Type B pancreatic cell (in vitro differentiated cells): ENCODE measurements around the gene SPART. TPM values are rescaled to one million over a fixed set of nuclear protein-coding genes. Genes with fewer than 3 reads are reported as not detected.

Source experiments
- DNase-seq: peaks from one replicate; pipeline ENCODE4 v3.0.0; 2021; ENCODE audit warnings: mixed read lengths; ENCODE audit not compliant: unreplicated experiment; ENCODE audit errors: extremely low spot score
- H3K27ac Mint-ChIP-seq: 2 replicates; pipeline ENCODE4 v1.8.0; 2021; ENCODE audit warnings: mild to moderate bottlenecking, mixed read lengths
- H3K27me3 Mint-ChIP-seq: 2 replicates; pipeline ENCODE4 v1.8.0; 2021; ENCODE audit warnings: mixed read lengths
- H3K36me3 Mint-ChIP-seq: 2 replicates; pipeline ENCODE4 v1.8.0; 2021; ENCODE audit warnings: mixed read lengths
- H3K4me1 Mint-ChIP-seq: one replicate; pipeline ENCODE4 v1.8.0; 2021; ENCODE audit warnings: mixed read lengths; ENCODE audit not compliant: unreplicated experiment
- H3K4me3 Mint-ChIP-seq: 2 replicates; pipeline ENCODE4 v1.8.0; 2021; ENCODE audit warnings: mild to moderate bottlenecking, mixed read lengths
- H3K9me3 Mint-ChIP-seq: 2 replicates; pipeline ENCODE4 v1.8.0; 2021; ENCODE audit warnings: mixed read lengths
- CTCF ChIP-seq: fragments of 200-600 bp; sonication (generic); conservative IDR thresholded peaks from 2 replicates; pipeline ENCODE4 v1.5.0; 2021; ENCODE audit warnings: antibody characterized with exemption, mild to moderate bottlenecking
- total RNA-seq: library from RNA; stranded (reverse); gene quantifications from 2 replicates; pipeline ENCODE4 v1.2.1, GENCODE V29; 2021; ENCODE audit warnings: low replicate concordance

The SPART gene
- total RNA-seq, 1 donor from 2014 or later, result 67.6 TPM

- peak; percentile 93 for TF ChIP-seq CTCF
- H3K4me3 Mint-ChIP-seq, result no peak overlapping the region
- no peak for DNase-seq
- no peaks in the 10 kb centered on the region for H3K9me3 Mint-ChIP-seq
- no peaks in the 10 kb centered on the region for H3K4me1 Mint-ChIP-seq
- peaks cover 3% of the 10 kb centered on the region for H3K27me3 Mint-ChIP-seq
- no peaks in the 10 kb centered on the region for H3K36me3 Mint-ChIP-seq
- H3K27ac Mint-ChIP-seq, result no peak overlapping the region
Measured at GRCh38 chr13:36282821-36283432, 63.3 kb downstream of the SPART start.

GRCh38 chr13:36275190-36276002 lies 70.8 kb downstream of the SPART start:
- Mint-ChIP-seq H3K36me3 (peaks cover 4% of the 10 kb centered on the region), H3K27me3 (peaks cover 4% of the 10 kb centered on the region), H3K9me3 (peaks cover 5% of the 10 kb centered on the region), H3K27ac (no peak overlapping the region), H3K4me1 (peaks cover 5% of the 10 kb centered on the region), H3K4me3 (no peak overlapping the region)
- TF ChIP-seq CTCF, result peak; percentile 85
- no peak for DNase-seq

- peaks cover 4% of the 10 kb centered on the region for H3K27me3 Mint-ChIP-seq
- H3K4me3 Mint-ChIP-seq, result no peak overlapping the region
- no peak for DNase-seq
- H3K27ac Mint-ChIP-seq, result no peak overlapping the region
- TF ChIP-seq CTCF, result no peak
- H3K36me3 Mint-ChIP-seq, result peaks cover 4% of the 10 kb centered on the region
- H3K9me3 Mint-ChIP-seq, result peaks cover 6% of the 10 kb centered on the region
- peaks cover 5% of the 10 kb centered on the region for H3K4me1 Mint-ChIP-seq
Measured at GRCh38 chr13:36273431-36273830, 72.8 kb downstream of the SPART start.

- Mint-ChIP-seq H3K27ac (no peak overlapping the region), H3K36me3 (no peaks in the 10 kb centered on the region), H3K9me3 (no peaks in the 10 kb centered on the region), H3K27me3 (peaks cover 3% of the 10 kb centered on the region), H3K4me1 (no peaks in the 10 kb centered on the region), H3K4me3 (no peak overlapping the region)
- no peak for TF ChIP-seq CTCF
- no peak for DNase-seq
Measured at GRCh38 chr13:36261976-36262375, 84.2 kb downstream of the SPART start.

GRCh38 chr13:36261011-36261410 lies 85.2 kb downstream of the SPART start:
- H3K4me1 Mint-ChIP-seq, result no peaks in the 10 kb centered on the region
- H3K9me3 Mint-ChIP-seq, result no peaks in the 10 kb centered on the region
- no peak for TF ChIP-seq CTCF
- no peak for DNase-seq
- no peak overlapping the region for H3K4me3 Mint-ChIP-seq
- H3K27me3 Mint-ChIP-seq, result peaks cover 3% of the 10 kb centered on the region
- no peak overlapping the region for H3K27ac Mint-ChIP-seq
- H3K36me3 Mint-ChIP-seq, result no peaks in the 10 kb centered on the region
